ENCODE data around the gene ZDHHC18. TPM values are rescaled to one million over a fixed set of nuclear protein-coding genes. Genes with fewer than 3 reads are reported as not detected.

Gene ZDHHC18
- total and polyA plus RNA-seq, 2 of the 8 experiments (the other 6 are each of a cell fraction or from before 2014, with no cell fraction given): 29.7 to 49.8 TPM

- Histone ChIP-seq H2BK5ac (ENCODE audit: low read depth, low read length) (no peak overlapping the region), H3K36me3 (ENCODE audit: control insufficient read depth in 2 of 4, insufficient read depth in 4 of 4, low read length in 3 of 4) (peaks cover 0 to 6% (median 2%) of the 10 kb centered on the region in 4 experiments; a peak in 4 of 8 replicates), H2BK15ac (ENCODE audit: low read length) (no peak overlapping the region), H3K9ac (replicated peaks in 1 of 4; ENCODE audit: extremely low read depth in 1 of 4, low read depth in 3 of 4, low read length in 3 of 4) (0 out of 7 replicates have a peak overlapping the region, but pooled peaks of 1 of the 4 experiments have one; percentile 4), H3K23me2 (ENCODE audit: low read depth, low read length) (peaks cover 6% of the 10 kb centered on the region; the same call in 1 of the 2 replicates), H2AFZ (ENCODE audit: low read length) (no peak overlapping the region), H4K91ac (replicated peaks; ENCODE audit: insufficient read length, low read length) (no peak overlapping the region), H2BK12ac (ENCODE audit: low read depth, low read length) (no peak overlapping the region), H2BK20ac (ENCODE audit: low read length) (no peak overlapping the region), H3K18ac (ENCODE audit: extremely low read depth, low read length) (no peak overlapping the region; the same call in 1 of the 2 replicates), H3K56ac (replicated peaks; ENCODE audit: insufficient read length, low read depth, low read length) (no peak overlapping the region), H3K9me3 (ENCODE audit: insufficient read depth in 2 of 2, low read depth in 1 of 2, low read length in 1 of 2) (no peaks in the 10 kb centered on the region), H3K27me3 (replicated peaks in 1 of 4; ENCODE audit: control insufficient read depth in 3 of 4, extremely low read depth in 1 of 4, insufficient read depth in 3 of 4, low read length in 3 of 4) (no peaks in the 10 kb centered on the region), H4K5ac (ENCODE audit: insufficient read length, low read depth, low read length) (no peak overlapping the region), H4K8ac (ENCODE audit: extremely low read depth, insufficient read depth, low read length) (no peak overlapping the region), H3K4me2 (ENCODE audit: insufficient read depth in 1 of 2, low read depth in 2 of 2, low read length in 2 of 2) (peak overlapping the region; percentile 86 to 93), H3K4me3 (ENCODE audit: extremely low read depth in 1 of 4, insufficient read depth in 2 of 4, low read depth in 3 of 4, low read length in 4 of 4) (peak overlapping the region; percentile 53 to 76 (median 56); a peak in 7 of 8 replicates), H4K20me1 (replicated peaks in 1 of 2; ENCODE audit: control insufficient read depth in 1 of 2, insufficient read depth in 2 of 2, low read length in 2 of 2) (peaks cover 9 to 11% of the 10 kb centered on the region in 2 experiments), H3K79me1 (ENCODE audit: low read depth, low read length) (peaks cover 12% of the 10 kb centered on the region), H3K27ac (ENCODE audit: low read depth, low read length) (no peak overlapping the region), H3K4me1 (replicated peaks in 1 of 4; ENCODE audit: control insufficient read depth in 3 of 4, insufficient read depth in 4 of 4, low read length in 3 of 4) (peaks cover 6 to 9% (median 7%) of the 10 kb centered on the region in 4 experiments; a peak in 6 of 7 replicates), H2BK120ac (replicated peaks; ENCODE audit: low read depth, low read length) (no peak overlapping the region), H2AK5ac (ENCODE audit: low read depth, low read length) (no peak overlapping the region), H3K4ac (replicated peaks; ENCODE audit: insufficient read length, low read depth, low read length) (no peak overlapping the region), H3K79me2 (ENCODE audit: control insufficient read depth in 1 of 2, insufficient read depth in 2 of 2, low read length in 2 of 2) (peaks cover 0 to 11% of the 10 kb centered on the region in 2 experiments; a peak in 1 of 4 replicates), H3K23ac (ENCODE audit: insufficient read length) (no peak overlapping the region), H3K14ac (ENCODE audit: insufficient read length) (no peak overlapping the region)
- ChIA-PET POLR2A (ENCODE audit: partially characterized antibody) (interaction anchor here (1.2 to 1.6 kb wide), 3 partner anchors 37 to 268 kb away, joined by 3 to 4 read pairs (median 3); partner anchors contain the start of gene GPN2), CTCF (ENCODE audit: partially characterized antibody) (interaction anchor here (0.7 to 12.8 kb wide), 3 partner anchors 11 to 31 kb away, joined by 3 to 125 read pairs (median 5); partner anchors contain the start of gene SFN)
- FAIRE-seq: no peak
- 52% methylated on average over 8 of the region's 11 CpGs; no CpG with 5 or more reads in 1 of the 2 experiments for WGBS, 2 experiments (ENCODE audit: extremely low coverage in 1 of 2, insufficient coverage in 1 of 2, insufficient read length in 1 of 2, insufficient replicate concordance in 2 of 2, low coverage in 1 of 2, low lambda C conversion rate in 2 of 2, missing lambda C conversion rate in 1 of 2)
- no peak for DNase-seq (ENCODE audit: low read depth in 1 of 2, low spot score in 2 of 2)
- TF ChIP-seq SP2 (IDR thresholded peaks at IDR 0.05; ENCODE audit: low read length): no peak
- TF ChIP-seq JUN (IDR thresholded peaks at IDR 0.05; ENCODE audit: low read depth, low read length): no peak
- no peak for TF ChIP-seq SIX5 (IDR thresholded peaks at IDR 0.05; ENCODE audit: low read depth, low read length)
- no peak for TF ChIP-seq EZH2 (IDR thresholded peaks at IDR 0.05; ENCODE audit: low read depth, low read length, severe bottlenecking)
- no peak for TF ChIP-seq ATF2 (IDR thresholded peaks at IDR 0.05; ENCODE audit: low read length)
- no peak for TF ChIP-seq CHD2 (IDR thresholded peaks at IDR 0.05; ENCODE audit: low read length)
- no peak for TF ChIP-seq BCL11A (IDR thresholded peaks at IDR 0.05; ENCODE audit: low read depth in 2 of 2, low read length in 2 of 2)
- TF ChIP-seq HDAC6 (IDR thresholded peaks at IDR 0.05; ENCODE audit: low read depth, low read length): no peak
- TF ChIP-seq EGR1 (IDR thresholded peaks at IDR 0.05; ENCODE audit: borderline replicate concordance, low read depth, low read length): no peak
- no peak for TF ChIP-seq SUZ12 (IDR thresholded peaks at IDR 0.05; ENCODE audit: low read length)
- TF ChIP-seq BACH1 (IDR thresholded peaks at IDR 0.05; ENCODE audit: low read length): no peak
- no peak for TF ChIP-seq KDM5A (IDR thresholded peaks at IDR 0.05; ENCODE audit: low read length)
- TF ChIP-seq SRF (IDR thresholded peaks at IDR 0.05; ENCODE audit: low read depth, low read length): no peak
These were observed 1.2 kb downstream of the ZDHHC18 start for GRCh38 chr1:26827663-26828062.

All from H1 (cell line).